Measurements from ENCODE around the gene SLC26A4.

The SLC26A4 gene

DNA sequence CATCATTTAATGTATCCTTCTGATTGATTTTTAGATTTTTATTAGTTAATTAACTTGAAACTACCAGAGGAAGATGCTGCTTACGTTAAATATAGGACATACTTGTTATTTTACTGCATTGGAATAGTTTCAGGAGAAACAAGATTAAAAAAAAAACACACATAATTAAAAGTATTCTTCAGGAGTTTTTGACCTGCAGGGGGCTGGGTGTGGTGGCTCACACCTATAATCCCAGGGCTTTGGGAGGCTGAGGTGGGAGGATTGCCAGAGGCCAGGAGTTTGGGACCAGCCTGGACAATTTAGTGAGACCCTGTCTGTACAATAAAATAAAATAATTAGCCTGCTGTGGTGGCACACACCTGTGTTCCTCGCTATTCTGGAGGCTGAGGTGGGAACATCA, 94.0 kb downstream of the SLC26A4 start:
- DNase-seq, result no peak

DNA sequence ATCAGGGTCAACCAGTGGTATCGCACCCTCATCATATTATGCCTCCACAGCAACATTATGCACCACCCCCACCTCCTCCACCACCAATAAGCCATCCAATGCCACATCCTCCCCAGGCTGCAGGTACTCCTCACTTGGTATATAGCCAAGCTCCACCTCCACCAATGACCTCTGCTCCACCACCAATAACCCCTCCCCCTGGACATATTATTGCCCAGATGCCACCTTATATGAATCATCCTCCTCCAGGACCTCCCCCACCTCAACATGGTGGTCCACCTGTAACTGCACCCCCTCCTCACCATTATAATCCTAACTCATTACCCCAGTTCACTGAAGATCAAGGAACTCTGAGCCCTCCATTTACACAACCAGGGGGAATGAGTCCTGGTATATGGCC, 98.0 kb downstream of the SLC26A4 start:
- no peak for DNase-seq

DNA sequence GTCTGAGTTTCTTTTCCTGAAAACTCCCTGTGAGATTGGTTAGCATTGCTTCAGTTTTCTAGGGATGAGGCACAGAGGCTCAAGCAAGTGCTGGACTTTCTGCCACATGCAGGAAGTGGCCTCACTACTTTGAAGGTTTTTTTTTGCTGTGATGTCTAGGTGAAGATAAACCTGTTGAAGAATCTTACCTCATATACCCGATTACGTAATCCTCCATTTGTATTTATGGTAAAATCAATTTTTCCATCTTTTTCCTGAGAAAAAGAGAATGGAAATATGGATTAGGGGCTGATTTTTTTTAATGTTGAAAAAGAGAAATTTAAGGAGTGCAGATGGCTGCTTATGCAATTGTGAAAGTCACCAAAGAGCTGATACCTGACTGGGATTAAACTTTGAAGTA, 106.8 kb downstream of the SLC26A4 start:
- DNase-seq, result no peak

All from fibroblast of skin of abdomen (primary cell).